PC-9 (cell line): ENCODE measurements around the gene ZFAND2B. TPM values are rescaled to one million over a fixed set of nuclear protein-coding genes. Genes with fewer than 3 reads are reported as not detected.
A peak's percentile ranks its signal among the peaks of the same experiment; 100 is the strongest.

Source experiments
- BruUV-seq: library from RNA; stranded (reverse); fragments of 400-500 nt; replicated peaks from 2 replicates; lab custom pipeline; 2021; lab: Mats Ljungman, UMichigan
- CTCF ChIA-PET: fragments of 300-600 bp; sonication (Branson Sonifier 250); formaldehyde crosslinking; loops from one replicate; lab custom pipeline; 2022; ENCODE audit warnings: antibody characterized with exemption; lab: Charles Lee
- POLR2A ChIA-PET: fragments of 300-600 bp; sonication (Branson Sonifier 250); formaldehyde crosslinking; loops from one replicate; lab custom pipeline; 2022; ENCODE audit warnings: antibody characterized with exemption; ENCODE audit not compliant: unreplicated experiment; lab: Charles Lee
- DNase-seq, 2 experiments: peaks; one replicate each; pipeline versions ENCODE4 v3.0.0 to v3.0.0-alpha.2; 2015 to 2022; ENCODE audit warnings: mixed read lengths in 1 of 2
- H2AFZ ChIP-seq: fragments of 200-600 bp; sonication (generic); 2 replicates; pipeline ENCODE4 v1.8.1; 2017; ENCODE audit warnings: antibody characterized with exemption
- H3F3A ChIP-seq: fragments of 200-600 bp; sonication (generic); 2 replicates; pipeline ENCODE4 v1.8.1; 2017; ENCODE audit warnings: antibody characterized with exemption, mild to moderate bottlenecking, low read depth; ENCODE audit not compliant: insufficient read depth
- H3K27ac ChIP-seq: fragments of 200-600 bp; sonication (generic); 2 replicates; pipeline ENCODE4 v1.6.1; 2016; ENCODE audit warnings: mixed run types
- H3K27me3 ChIP-seq: fragments of 200-600 bp; sonication (generic); 2 replicates; pipeline ENCODE4 v1.6.1; 2016; ENCODE audit warnings: low read depth, mixed run types; ENCODE audit not compliant: insufficient read depth
- H3K36me3 ChIP-seq: fragments of 200-600 bp; sonication (generic); 2 replicates; pipeline ENCODE4 v1.6.1; 2016; ENCODE audit warnings: low read depth, mixed run types
- H3K4me1 ChIP-seq: fragments of 200-600 bp; sonication (generic); replicated peaks from 2 replicates; pipeline ENCODE4 v1.6.1; 2016; ENCODE audit warnings: mixed run types; ENCODE audit not compliant: insufficient read depth
- H3K4me2 ChIP-seq: fragments of 200-600 bp; sonication (generic); 2 replicates; pipeline ENCODE4 v1.6.1; 2017; ENCODE audit warnings: mixed run types
- H3K4me3 ChIP-seq: fragments of 200-600 bp; sonication (generic); 2 replicates; pipeline ENCODE4 v1.6.1; 2016; ENCODE audit warnings: mixed run types
- H3K79me2 ChIP-seq: fragments of 200-600 bp; sonication (generic); 2 replicates; pipeline ENCODE4 v1.6.1; 2017; ENCODE audit warnings: low read depth, mixed run types
- H3K9me2 ChIP-seq: fragments of 200-600 bp; sonication (generic); 2 replicates; pipeline ENCODE4 v1.8.1; 2017; ENCODE audit warnings: mild to moderate bottlenecking; ENCODE audit not compliant: insufficient read depth
- H3K9me3 ChIP-seq: fragments of 200-600 bp; sonication (generic); 2 replicates; pipeline ENCODE4 v1.8.1; 2016; ENCODE audit warnings: low read depth; ENCODE audit not compliant: insufficient read depth
- H4K20me1 ChIP-seq: fragments of 200-600 bp; sonication (generic); 2 replicates; pipeline ENCODE4 v1.8.1; 2017; ENCODE audit not compliant: insufficient read depth
- CTCF ChIP-seq: fragments of 200-600 bp; sonication (generic); conservative IDR thresholded peaks from 2 replicates; pipeline ENCODE4 v1.6.1; 2017; ENCODE audit warnings: mixed run types, antibody characterized with exemption, mild to moderate bottlenecking, moderate library complexity
- EZH2 ChIP-seq: fragments of 200-600 bp; sonication (generic); IDR thresholded peaks from 2 replicates; pipeline ENCODE4 v1.8.0; 2017; ENCODE audit warnings: antibody characterized with exemption, low read depth
- intact Hi-C: fragments of 100-400 bp; cut with micrococcal nuclease; formaldehyde crosslinking; loops from one replicate; pipeline ENCODE4 v1.10.0; 2022; ENCODE audit not compliant: unreplicated experiment
- total RNA-seq: library from RNA; stranded (reverse); gene quantifications from 2 replicates; pipeline ENCODE4 v1.2.3, GENCODE V29; 2021

Gene ZFAND2B
- total RNA-seq, 1 experiment from 2014 or later = 24.6 TPM

- no TSS peak for BruUV-seq
- ChIA-PET POLR2A (no interaction called here), CTCF (no interaction called here)
- H3K4me1 ChIP-seq = peaks cover 8% of the 10 kb centered on the region; the same call in 1 of the 2 replicates
- H4K20me1 ChIP-seq = no peaks in the 10 kb centered on the region
- TF ChIP-seq EZH2 (no peak), CTCF (no peak)
- no peak overlapping the region for H2AFZ ChIP-seq
- no peaks in the 10 kb centered on the region for H3K36me3 ChIP-seq
- H3K4me2 ChIP-seq = no peak overlapping the region
- no peak for DNase-seq
- intact Hi-C loops = no loop called here
- no peak overlapping the region for H3K27ac ChIP-seq
- peaks cover 8% of the 10 kb centered on the region; the same call in 1 of the 2 replicates for H3F3A ChIP-seq
- no peak overlapping the region for H3K4me3 ChIP-seq
- H3K27me3 ChIP-seq = no peaks in the 10 kb centered on the region
- no peaks in the 10 kb centered on the region for H3K9me2 ChIP-seq
- no peaks in the 10 kb centered on the region for H3K9me3 ChIP-seq
- H3K79me2 ChIP-seq = peaks cover 16% of the 10 kb centered on the region
Measured at GRCh38 chr2:219223831-219224610, 17.4 kb downstream of the ZFAND2B start.

- no peaks in the 10 kb centered on the region for H4K20me1 ChIP-seq
- intact Hi-C loops = no loop called here
- no peaks in the 10 kb centered on the region for H3K36me3 ChIP-seq
- ChIA-PET POLR2A (no interaction called here), CTCF (no interaction called here)
- no peak overlapping the region for H3K4me2 ChIP-seq
- H3K4me1 ChIP-seq = peaks cover 8% of the 10 kb centered on the region; the same call in 1 of the 2 replicates
- TF ChIP-seq EZH2 (no peak), CTCF (no peak)
- no peak overlapping the region for H2AFZ ChIP-seq
- BruUV-seq = no TSS peak
- no peak overlapping the region for H3K4me3 ChIP-seq
- H3K79me2 ChIP-seq = peaks cover 18% of the 10 kb centered on the region
- H3K27me3 ChIP-seq = no peaks in the 10 kb centered on the region
- H3K9me3 ChIP-seq = no peaks in the 10 kb centered on the region
- DNase-seq = no peak
- peaks cover 2% of the 10 kb centered on the region for H3F3A ChIP-seq
- no peaks in the 10 kb centered on the region for H3K9me2 ChIP-seq
- H3K27ac ChIP-seq = no peak overlapping the region
Measured at GRCh38 chr2:219225350-219225749, 18.8 kb downstream of the ZFAND2B start.

GRCh38 chr2:219228041-219228910 lies 21.7 kb downstream of the ZFAND2B start:
- Histone ChIP-seq H3K27me3 (no peaks in the 10 kb centered on the region), H3K9me2 (no peaks in the 10 kb centered on the region), H4K20me1 (no peaks in the 10 kb centered on the region), H3K4me1 (peaks cover 16% of the 10 kb centered on the region), H3F3A (peaks cover 8% of the 10 kb centered on the region), H3K9me3 (no peaks in the 10 kb centered on the region), H3K36me3 (0 out of 2 replicates have a peak, but pooled peaks cover 11% of the 10 kb centered on the region), H3K4me3 (peak overlapping the region; percentile 67), H3K4me2 (peak overlapping the region; percentile 97), H3K27ac (no peak overlapping the region), H2AFZ (peak overlapping the region; percentile 74), H3K79me2 (peaks cover 39% of the 10 kb centered on the region)
- POLR2A ChIA-PET = interaction anchor here (1.2 kb wide), 1 partner anchor 46 kb away, joined by 19 read pairs; no protein-coding TSS in a partner anchor
- no peak for DNase-seq
- CTCF ChIA-PET = no interaction called here
- TF ChIP-seq CTCF = no peak
- no peak for TF ChIP-seq EZH2
- intact Hi-C loops = loop anchor here (2.0 kb wide), 1 partner anchor 59 kb away; no protein-coding TSS in a partner anchor
- TSS peak; percentile 36 for BruUV-seq
